Transverse colon (tissue), 4 donors: Measurements from ENCODE around the gene PAK4. TPM values are rescaled to one million over a fixed set of nuclear protein-coding genes. Genes with fewer than 3 reads are reported as not detected.

Experiments
- DNase-seq: peaks from one replicate; pipeline ENCODE4 v3.0.0-alpha.2; 2019
- H3K27ac ChIP-seq, 4 donors: fragments of 200-600 bp; sonication (generic); 2 replicates each; pipeline ENCODE4 v1.5.1; 2016 to 2018; ENCODE audit warnings: inconsistent platforms in 4 of 4
- H3K27me3 ChIP-seq: fragments of 200-600 bp; sonication (generic); 2 replicates; pipeline ENCODE4 v1.5.1; 2017; ENCODE audit warnings: inconsistent platforms
- H3K36me3 ChIP-seq, 4 donors: fragments of 200-600 bp; sonication (generic); 2 replicates each; pipeline ENCODE4 v1.5.1; 2017 to 2019; ENCODE audit warnings: inconsistent platforms in 4 of 4
- H3K4me1 ChIP-seq, 4 donors: fragments of 200-600 bp; sonication (generic); 2 replicates each; pipeline ENCODE4 v1.5.1; 2017 to 2020; ENCODE audit warnings: inconsistent platforms in 4 of 4
- H3K4me3 ChIP-seq, 4 donors: fragments of 200-600 bp; sonication (generic); 1 replicate in 1 of 4; 2 replicates in 3 of 4; pipeline versions ENCODE4 v1.5.1 to v1.6.1; 2017 to 2019; ENCODE audit warnings: inconsistent platforms in 4 of 4
- H3K9me3 ChIP-seq, 2 donors: fragments of 200-600 bp; sonication (generic); 2 replicates each; pipeline ENCODE4 v1.5.1; 2017 to 2019; ENCODE audit warnings: inconsistent platforms in 2 of 2
- EP300 ChIP-seq: sonication (generic); formaldehyde crosslinking; IDR thresholded peaks from one replicate; pipeline ENCODE4 v1.6.1; 2017; ENCODE audit warnings: antibody characterized with exemption, low read depth
- POLR2A ChIP-seq: fragments of 450-650 bp; IDR thresholded peaks from one replicate; pipeline ENCODE4 v1.6.1; 2016; ENCODE audit warnings: antibody characterized with exemption, mild to moderate bottlenecking, moderate library complexity
- POLR2AphosphoS5 ChIP-seq, 3 donors: sonication (generic); formaldehyde crosslinking; IDR thresholded peaks; one replicate each; pipeline ENCODE4 v1.6.1; 2016; ENCODE audit warnings: antibody characterized with exemption in 3 of 3
- WGBS, 2 donors: methylation state at CpG; one replicate each; pipeline ENCODE4 v1.1.5; 2018; ENCODE audit warnings: low coverage in 1 of 2; 5-methylcytosine and 5-hydroxymethylcytosine counted together
- in situ Hi-C, 4 donors: fragments of 200-750 bp; cut with MboI; loops; one replicate each; pipeline versions ENCODE4 v1.15.0 to v1.15.1; 2017; ENCODE audit warnings: low sequenced_read_pairs in 3 of 4, low pct_ligation_motif_present in 1 of 4, low pct_unique_long_range_greater_than_20kb in 1 of 4
- intact Hi-C: fragments of 100-400 bp; cut with DNase I; formaldehyde crosslinking; loops from one replicate; pipeline ENCODE4 v1.15.1; 2023; ENCODE audit warnings: low total_unique reads
- total RNA-seq, 4 donors: library from RNA; depleted of rRNA; stranded (reverse); fragments of >200 nt; gene quantifications; one replicate each; pipeline ENCODE4 v1.1.0, GENCODE V29; 2016
- TF ChIP-seq, protein P1 (sequence below), 5 experiments: fragments of 200-600 bp in 3 of 5; fragments of 450-650 bp in 2 of 5; sonication (generic) in 3 of 5; IDR thresholded peaks; 1 replicate in 2 of 5; 2 replicates in 3 of 5; pipeline ENCODE4 v1.5.1; 2016 to 2017; ENCODE audit warnings: antibody characterized with exemption in 5 of 5, inconsistent platforms in 3 of 5, mild to moderate bottlenecking in 2 of 5, moderate library complexity in 1 of 5

PAK4 gene
- total RNA-seq, 4 donors from 2014 or later = 43.8 to 96.1 (median 63.2) TPM

- TF ChIP-seq, protein P1, sequence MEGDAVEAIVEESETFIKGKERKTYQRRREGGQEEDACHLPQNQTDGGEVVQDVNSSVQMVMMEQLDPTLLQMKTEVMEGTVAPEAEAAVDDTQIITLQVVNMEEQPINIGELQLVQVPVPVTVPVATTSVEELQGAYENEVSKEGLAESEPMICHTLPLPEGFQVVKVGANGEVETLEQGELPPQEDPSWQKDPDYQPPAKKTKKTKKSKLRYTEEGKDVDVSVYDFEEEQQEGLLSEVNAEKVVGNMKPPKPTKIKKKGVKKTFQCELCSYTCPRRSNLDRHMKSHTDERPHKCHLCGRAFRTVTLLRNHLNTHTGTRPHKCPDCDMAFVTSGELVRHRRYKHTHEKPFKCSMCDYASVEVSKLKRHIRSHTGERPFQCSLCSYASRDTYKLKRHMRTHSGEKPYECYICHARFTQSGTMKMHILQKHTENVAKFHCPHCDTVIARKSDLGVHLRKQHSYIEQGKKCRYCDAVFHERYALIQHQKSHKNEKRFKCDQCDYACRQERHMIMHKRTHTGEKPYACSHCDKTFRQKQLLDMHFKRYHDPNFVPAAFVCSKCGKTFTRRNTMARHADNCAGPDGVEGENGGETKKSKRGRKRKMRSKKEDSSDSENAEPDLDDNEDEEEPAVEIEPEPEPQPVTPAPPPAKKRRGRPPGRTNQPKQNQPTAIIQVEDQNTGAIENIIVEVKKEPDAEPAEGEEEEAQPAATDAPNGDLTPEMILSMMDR (IDR thresholded peaks at IDR 0.05) = peak in 3 of 5 experiments; percentile 15 to 18 (median 17)
- TF ChIP-seq POLR2AphosphoS5 (IDR thresholded peaks at IDR 0.05) (no peak), EP300 (no peak)
- Histone ChIP-seq H3K27ac (peak overlapping the region; percentile 73 to 89 (median 87)), H3K27me3 (no peaks in the 10 kb centered on the region), H3K4me3 (peak overlapping the region in 2 of 4 donors; percentile 3 to 18), H3K36me3 (no peaks in the 10 kb centered on the region), H3K9me3 (no peaks in the 10 kb centered on the region), H3K4me1 (peaks cover 22 to 50% (median 31%) of the 10 kb centered on the region in 4 donors)
- peak; percentile 45 for DNase-seq
- intact Hi-C loops = no loop called here
- in situ Hi-C loops = no loop called here
- WGBS, 2 donors = 15 to 32% methylated on average over 4 to 16 of the region's 26 CpGs
Measured at GRCh38 chr19:39145180-39145953, 19.8 kb downstream of the PAK4 start.

DNA sequence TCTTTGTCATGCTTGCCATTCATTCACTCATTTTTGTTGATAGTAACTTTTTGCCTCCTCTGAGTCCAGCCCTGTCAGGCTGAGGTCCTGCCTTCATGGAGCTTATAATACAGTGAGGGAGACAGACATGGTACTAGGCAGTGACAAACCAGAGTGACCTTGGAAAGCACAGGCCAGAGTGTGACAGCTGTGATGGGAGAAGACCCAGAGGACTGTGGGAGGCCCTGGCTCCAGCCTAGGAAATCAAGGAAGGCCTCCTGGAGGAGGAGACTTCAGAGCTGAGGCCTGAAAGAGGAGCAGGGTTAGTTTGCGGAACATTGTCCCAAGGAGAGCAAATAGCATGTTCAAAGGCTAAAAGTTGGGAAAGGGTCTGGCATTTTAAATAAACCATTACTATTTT is 20.5 kb downstream of the PAK4 start:
- in situ Hi-C loops = no loop called here
- TF ChIP-seq, protein P1 (IDR thresholded peaks at IDR 0.05) = no peak
- no peak for TF ChIP-seq POLR2A
- no peak for TF ChIP-seq POLR2AphosphoS5 (IDR thresholded peaks at IDR 0.05)
- no peak for TF ChIP-seq EP300
- H3K36me3 ChIP-seq = no peaks in the 10 kb centered on the region
- WGBS, 2 donors = 100% methylated on average over 1 of the region's 1 CpG
- peak overlapping the region; percentile 73 to 89 (median 87) for H3K27ac ChIP-seq
- no peak for DNase-seq
- intact Hi-C loops = no loop called here
- peaks cover 22 to 47% (median 29%) of the 10 kb centered on the region in 4 donors for H3K4me1 ChIP-seq
- H3K4me3 ChIP-seq = no peak overlapping the region
- H3K9me3 ChIP-seq = no peaks in the 10 kb centered on the region
- no peaks in the 10 kb centered on the region for H3K27me3 ChIP-seq

DNA sequence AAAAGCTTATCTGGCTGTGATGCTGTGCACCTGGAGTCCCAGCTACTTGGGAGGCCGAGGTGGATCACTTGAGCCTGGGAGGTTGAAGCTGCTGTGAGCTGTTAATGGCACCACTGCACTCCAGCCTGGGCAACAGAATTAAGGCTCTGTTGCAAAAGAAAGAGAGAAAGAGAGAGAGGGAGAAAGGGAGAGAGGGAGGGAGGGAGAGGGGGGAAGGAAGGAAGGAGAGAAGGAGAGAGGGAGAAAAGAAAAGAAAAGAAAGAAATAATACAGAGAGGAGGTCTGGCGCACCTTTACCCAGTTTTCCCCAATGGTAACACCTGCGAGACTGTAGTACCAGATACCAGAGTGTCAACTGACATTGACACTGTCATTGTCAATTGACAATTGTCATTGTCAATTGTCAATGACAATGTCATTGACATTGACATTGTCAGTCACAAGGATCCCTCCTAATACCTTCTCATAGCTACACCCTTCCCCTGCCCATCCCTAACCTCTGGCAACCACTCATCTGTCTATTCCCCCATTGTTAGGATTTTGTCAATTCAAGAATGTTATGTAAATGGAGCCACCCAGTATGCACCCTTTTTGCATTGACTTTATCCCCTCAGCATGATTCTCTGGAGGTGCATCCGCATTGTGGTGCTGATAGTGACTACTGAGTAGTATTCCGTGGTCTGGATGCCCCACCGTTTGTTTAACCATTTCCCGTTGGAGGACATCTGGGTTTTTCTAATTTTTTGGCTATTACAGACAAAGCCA is 21.3 kb downstream of the PAK4 start:
- DNase-seq = no peak
- Histone ChIP-seq H3K27me3 (no peaks in the 10 kb centered on the region), H3K9me3 (no peaks in the 10 kb centered on the region), H3K4me1 (peaks cover 22 to 47% (median 29%) of the 10 kb centered on the region in 4 donors), H3K27ac (peak overlapping the region in 3 of 4 donors; percentile 86 to 89 (median 88)), H3K36me3 (no peaks in the 10 kb centered on the region), H3K4me3 (no peak overlapping the region)
- TF ChIP-seq, protein P1 (IDR thresholded peaks at IDR 0.05) = no peak
- TF ChIP-seq POLR2AphosphoS5 (IDR thresholded peaks at IDR 0.05) = no peak
- TF ChIP-seq EP300 = no peak
- TF ChIP-seq POLR2A = no peak
- intact Hi-C loops = no loop called here
- in situ Hi-C loops = no loop called here
- 84 to 87% methylated on average over 6 to 7 of the region's 7 CpGs for WGBS, 2 donors

GRCh38 chr19:39147480-39147879 is 21.9 kb downstream of the PAK4 start:
- TF ChIP-seq POLR2A = no peak
- no peak for TF ChIP-seq POLR2AphosphoS5 (IDR thresholded peaks at IDR 0.05)
- TF ChIP-seq EP300 = no peak
- no peak overlapping the region for H3K4me3 ChIP-seq
- DNase-seq = no peak
- intact Hi-C loops = no loop called here
- H3K27ac ChIP-seq = no peak overlapping the region
- no peaks in the 10 kb centered on the region for H3K36me3 ChIP-seq
- no peaks in the 10 kb centered on the region for H3K9me3 ChIP-seq
- H3K27me3 ChIP-seq = no peaks in the 10 kb centered on the region
- 88 to 100% methylated on average over 1 to 3 of the region's 3 CpGs for WGBS, 2 donors
- in situ Hi-C loops = no loop called here
- peaks cover 22 to 42% (median 28%) of the 10 kb centered on the region in 4 donors for H3K4me1 ChIP-seq
